Activated naive CD8-positive, alpha-beta T cell treated with anti-CD3 and anti-CD28 coated beads, Interleukin-2, amount 50 U/mL, for 24 hours (primary cell): ENCODE data around the gene PCP2.
"Not testable (repeated sequence)": the region's sequence is repeated elsewhere in the genome, so short reads cannot be mapped to it uniquely, and the experiment has no call there.

Source experiments
- ATAC-seq: fragments of 150-1000 bp; cut with Tn5 transposase; one replicate; pipeline ENCODE4 v1.10.0; 2021
- DNase-seq: peaks from one replicate; pipeline ENCODE4 v3.0.0; 2021
- H3K27ac Mint-ChIP-seq: one replicate; pipeline ENCODE4 v1.8.0; 2021; ENCODE audit warnings: mild to moderate bottlenecking, mixed read lengths
- H3K27me3 Mint-ChIP-seq: one replicate; pipeline ENCODE4 v1.8.0; 2021; ENCODE audit warnings: mixed read lengths
- H3K36me3 Mint-ChIP-seq: one replicate; pipeline ENCODE4 v1.8.0; 2021; ENCODE audit warnings: low read depth, mixed read lengths
- H3K4me1 Mint-ChIP-seq: one replicate; pipeline ENCODE4 v1.8.0; 2021; ENCODE audit warnings: mixed read lengths
- H3K4me3 Mint-ChIP-seq: one replicate; pipeline ENCODE4 v1.8.0; 2021; ENCODE audit warnings: mild to moderate bottlenecking, moderate library complexity, mixed read lengths
- H3K9me3 Mint-ChIP-seq: one replicate; pipeline ENCODE4 v1.8.0; 2021; ENCODE audit warnings: mixed read lengths

Gene PCP2

DNA sequence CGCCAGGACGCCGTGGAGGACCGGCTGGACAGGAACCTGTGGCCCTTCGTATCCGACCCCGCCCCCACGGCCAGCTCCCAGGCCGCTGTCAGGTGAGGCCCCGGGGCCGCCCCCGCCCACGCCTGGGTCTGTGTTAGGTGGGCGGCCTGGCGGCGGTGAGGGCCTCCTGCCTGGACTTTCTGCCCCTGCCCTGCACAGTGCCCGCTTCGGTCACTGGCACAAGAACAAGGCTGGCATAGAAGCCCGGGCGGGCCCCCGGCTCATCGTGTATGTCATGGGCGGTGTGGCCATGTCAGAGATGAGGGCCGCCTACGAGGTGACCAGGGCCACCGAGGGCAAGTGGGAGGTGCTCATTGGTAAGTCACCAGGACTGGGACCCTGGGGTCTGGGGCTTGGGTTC is 13.6 kb upstream of the PCP2 start:
- DNase-seq, result no peak
- Mint-ChIP-seq H3K4me3 (no peak overlapping the region), H3K27me3 (peaks cover 3% of the 10 kb centered on the region), H3K36me3 (no peaks in the 10 kb centered on the region), H3K9me3 (no peaks in the 10 kb centered on the region), H3K4me1 (peaks cover 6% of the 10 kb centered on the region), H3K27ac (no peak overlapping the region)
- no peak for ATAC-seq

GRCh38 chr19:7646426-7646700 is 12.8 kb upstream of the PCP2 start:
- no peak for DNase-seq
- H3K36me3 Mint-ChIP-seq, result no peaks in the 10 kb centered on the region
- peaks cover 3% of the 10 kb centered on the region for H3K4me1 Mint-ChIP-seq
- no peak overlapping the region for H3K27ac Mint-ChIP-seq
- H3K4me3 Mint-ChIP-seq, result no peak overlapping the region
- no peak for ATAC-seq
- H3K9me3 Mint-ChIP-seq, result no peaks in the 10 kb centered on the region
- H3K27me3 Mint-ChIP-seq, result peaks cover 2% of the 10 kb centered on the region

- Mint-ChIP-seq H3K36me3 (no peaks in the 10 kb centered on the region), H3K27me3 (no peaks in the 10 kb centered on the region), H3K9me3 (no peaks in the 10 kb centered on the region), H3K4me1 (peaks cover 3% of the 10 kb centered on the region), H3K4me3 (no peak overlapping the region), H3K27ac (no peak overlapping the region)
- DNase-seq, result no peak
- ATAC-seq, result no peak
These were observed 12.3 kb upstream of the PCP2 start for GRCh38 chr19:7645656-7646425.

DNA sequence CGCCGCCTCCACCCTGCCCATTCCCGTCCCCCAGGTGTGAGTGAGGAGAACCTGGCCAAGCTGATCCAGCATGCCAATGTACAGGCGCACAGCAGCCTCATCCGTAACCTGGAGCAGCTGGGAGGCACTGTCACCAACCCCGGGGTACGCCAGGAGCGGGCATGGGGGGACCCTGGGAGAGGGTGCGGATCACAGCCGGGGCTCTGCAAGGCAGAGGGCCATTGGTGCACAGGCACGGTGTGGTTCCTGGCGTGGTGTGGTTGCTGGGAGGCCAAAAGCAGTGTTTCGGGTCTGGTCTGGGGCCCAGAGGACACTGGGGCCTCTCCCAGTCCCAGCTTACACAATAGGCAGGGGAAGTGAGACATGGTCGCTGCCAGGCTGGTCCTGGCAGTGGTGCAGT is 11.6 kb upstream of the PCP2 start:
- peaks cover 4% of the 10 kb centered on the region for H3K4me1 Mint-ChIP-seq
- no peak overlapping the region for H3K27ac Mint-ChIP-seq
- H3K4me3 Mint-ChIP-seq, result no peak overlapping the region
- ATAC-seq, result no peak
- H3K36me3 Mint-ChIP-seq, result peaks cover 4% of the 10 kb centered on the region
- no peak for DNase-seq
- H3K27me3 Mint-ChIP-seq, result no peaks in the 10 kb centered on the region
- H3K9me3 Mint-ChIP-seq, result no peaks in the 10 kb centered on the region

- Mint-ChIP-seq H3K36me3 (peaks cover 8% of the 10 kb centered on the region), H3K4me1 (peaks cover 11% of the 10 kb centered on the region), H3K4me3 (no peak overlapping the region), H3K27me3 (no peaks in the 10 kb centered on the region), H3K27ac (no peak overlapping the region), H3K9me3 (no peaks in the 10 kb centered on the region)
- no peak for DNase-seq
- no peak for ATAC-seq
These were observed 11.0 kb upstream of the PCP2 start for GRCh38 chr19:7644550-7644877.

DNA sequence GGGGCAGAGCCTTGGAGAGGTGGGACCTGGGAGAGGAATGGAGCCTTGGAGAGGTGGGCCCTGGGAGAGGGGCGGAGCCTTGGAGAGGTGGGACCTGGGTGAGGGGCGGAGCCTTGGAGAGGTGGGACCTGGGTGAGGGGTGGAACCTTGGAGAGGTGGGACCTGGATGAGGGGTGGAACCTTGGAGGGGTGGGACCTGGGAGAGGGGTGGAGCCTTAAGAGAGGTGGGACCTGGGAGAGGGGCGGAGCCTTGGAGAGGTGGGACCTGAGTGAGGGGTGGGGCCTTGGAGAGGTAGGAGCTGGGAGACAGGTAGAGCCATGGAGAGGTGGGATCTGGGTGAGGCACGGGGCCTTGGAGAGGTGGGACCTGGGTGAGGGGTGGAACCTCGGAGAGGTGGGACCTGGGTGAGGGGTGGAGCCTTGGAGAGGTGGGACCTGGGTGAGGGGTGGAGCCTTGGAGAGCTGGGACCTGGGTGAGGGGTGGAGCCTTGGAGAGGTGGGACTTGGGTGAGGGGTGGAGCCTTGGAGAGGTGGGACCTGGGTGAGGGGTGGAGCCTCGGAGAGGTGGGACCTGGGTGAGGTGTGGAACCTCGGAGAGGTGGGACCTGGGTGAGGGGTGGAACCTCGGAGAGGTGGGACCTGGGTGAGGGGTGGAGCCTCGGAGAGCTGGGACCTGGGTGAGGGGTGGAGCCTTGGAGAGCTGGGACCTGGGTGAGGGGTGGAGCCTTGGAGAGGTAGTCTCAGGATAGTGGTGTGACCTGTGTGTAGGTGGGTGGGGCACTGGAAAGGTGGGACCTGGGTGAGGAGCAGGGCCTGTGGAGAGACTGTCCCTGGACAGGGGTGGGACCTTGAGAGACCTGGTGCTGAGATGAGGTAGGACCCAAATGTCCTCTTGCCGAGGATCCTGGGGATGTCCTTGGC is 10.4 kb upstream of the PCP2 start:
- not testable (repeated sequence) for H3K27me3 Mint-ChIP-seq, ATAC-seq, H3K9me3 Mint-ChIP-seq, H3K4me3 Mint-ChIP-seq, H3K27ac Mint-ChIP-seq, H3K36me3 Mint-ChIP-seq
- H3K4me1 Mint-ChIP-seq, result peaks cover 13% of the 10 kb centered on the region
- peak; percentile 34 for DNase-seq

- H3K4me1 Mint-ChIP-seq, result peaks cover 17% of the 10 kb centered on the region
These were observed 9.5 kb upstream of the PCP2 start for GRCh38 chr19:7643031-7643415.

DNA sequence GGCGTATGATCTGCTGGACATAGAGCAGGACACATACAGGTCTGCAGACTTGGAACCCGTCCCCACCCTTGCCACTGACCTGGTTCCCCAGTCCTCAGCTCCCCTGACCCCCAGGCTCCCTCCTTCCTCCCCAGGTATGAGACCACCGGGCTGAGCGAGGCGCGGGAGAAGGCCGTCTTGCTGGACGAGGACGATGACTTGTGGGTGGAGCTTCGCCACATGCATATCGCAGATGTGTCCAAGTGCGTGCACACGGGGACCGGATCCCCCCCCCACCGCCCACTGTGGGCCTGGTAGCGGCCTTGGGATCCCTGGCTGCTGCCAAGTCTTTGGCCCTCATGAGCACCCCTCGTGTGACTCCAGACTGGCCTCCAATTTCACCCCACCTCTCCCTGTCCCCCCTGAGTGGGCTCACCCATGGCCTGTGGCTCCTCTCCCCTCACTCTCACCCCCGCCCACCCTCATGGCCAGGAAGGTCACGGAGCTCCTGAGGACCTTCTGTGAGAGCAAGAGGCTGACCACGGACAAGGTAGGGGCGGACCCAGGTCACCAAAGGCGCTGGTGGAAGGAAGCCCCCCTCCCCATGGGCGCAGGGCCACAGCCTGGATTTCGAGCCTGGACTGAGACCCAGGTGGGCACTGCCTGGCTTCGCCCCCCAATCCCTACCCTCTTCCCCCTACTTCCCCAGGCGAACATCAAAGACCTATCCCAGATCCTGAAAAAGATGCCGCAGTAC is 8.9 kb upstream of the PCP2 start:
- H3K36me3 Mint-ChIP-seq, result peaks cover 8% of the 10 kb centered on the region
- H3K4me1 Mint-ChIP-seq, result peaks cover 21% of the 10 kb centered on the region
- H3K4me3 Mint-ChIP-seq, result no peak overlapping the region
- DNase-seq (no peak), ATAC-seq (no peak)
- H3K9me3 Mint-ChIP-seq, result no peaks in the 10 kb centered on the region
- H3K27ac Mint-ChIP-seq, result no peak overlapping the region
- H3K27me3 Mint-ChIP-seq, result no peaks in the 10 kb centered on the region

More at GRCh38 chr19:7643031-7643415, 9.5 kb upstream of the PCP2 start:
- Mint-ChIP-seq H3K27me3 (no peaks in the 10 kb centered on the region), H3K4me3 (no peak overlapping the region), H3K36me3 (peaks cover 8% of the 10 kb centered on the region), H3K9me3 (no peaks in the 10 kb centered on the region), H3K27ac (no peak overlapping the region)
- DNase-seq (no peak), ATAC-seq (no peak)

DNA sequence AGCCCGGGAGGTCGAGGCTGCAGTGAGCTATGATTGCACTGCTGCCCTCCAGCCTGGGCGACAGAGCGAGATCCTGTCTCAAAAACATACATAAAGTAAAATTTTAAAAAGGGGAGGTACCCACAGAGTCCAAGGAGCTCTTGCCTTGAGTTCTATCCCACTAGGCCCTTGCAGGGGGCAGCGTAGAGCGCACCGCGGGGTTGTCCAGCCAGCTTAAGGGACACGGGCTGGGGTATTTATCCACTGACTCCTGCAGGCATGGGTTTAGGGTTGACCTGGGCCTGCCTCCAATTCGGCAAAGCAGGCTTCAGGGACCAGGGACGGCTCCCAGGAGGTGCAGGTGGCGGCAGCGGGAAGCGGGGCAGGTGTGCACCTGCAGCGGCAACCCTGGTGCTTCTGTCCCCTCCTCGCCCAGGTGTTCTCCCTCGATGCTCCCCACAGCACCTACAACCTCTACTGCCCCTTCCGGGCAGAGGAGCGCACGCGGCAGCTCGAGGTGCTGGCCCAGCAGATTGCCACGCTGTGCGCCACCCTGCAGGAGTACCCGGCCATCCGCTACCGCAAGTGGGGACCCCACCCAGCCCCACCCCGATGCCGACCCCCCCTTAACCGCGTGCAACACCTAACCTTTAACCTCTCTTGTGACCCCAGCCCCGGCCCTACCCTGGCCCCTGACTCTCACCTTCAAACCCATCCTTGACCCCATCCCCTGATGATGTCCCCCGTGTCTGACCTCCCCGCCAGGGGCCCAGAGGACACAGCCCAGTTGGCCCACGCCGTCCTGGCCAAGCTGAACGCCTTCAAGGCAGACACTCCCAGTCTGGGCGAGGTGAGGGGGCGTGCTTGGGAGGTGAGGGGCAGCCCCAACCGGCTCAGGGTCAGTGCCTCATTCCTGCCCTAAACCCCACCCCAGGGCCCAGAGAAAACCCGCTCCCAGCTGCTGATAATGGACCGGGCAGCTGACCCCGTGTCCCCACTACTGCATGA is 8.1 kb upstream of the PCP2 start:
- Mint-ChIP-seq H3K36me3 (peaks cover 8% of the 10 kb centered on the region), H3K4me1 (peaks cover 24% of the 10 kb centered on the region), H3K4me3 (no peak overlapping the region), H3K27ac (no peak overlapping the region), H3K27me3 (no peaks in the 10 kb centered on the region), H3K9me3 (no peaks in the 10 kb centered on the region)
- DNase-seq (no peak), ATAC-seq (no peak)

- no peak for ATAC-seq
- peaks cover 8% of the 10 kb centered on the region for H3K36me3 Mint-ChIP-seq
- no peak overlapping the region for H3K4me3 Mint-ChIP-seq
- no peak for DNase-seq
- no peak overlapping the region for H3K27ac Mint-ChIP-seq
- no peaks in the 10 kb centered on the region for H3K27me3 Mint-ChIP-seq
- peaks cover 28% of the 10 kb centered on the region for H3K4me1 Mint-ChIP-seq
- H3K9me3 Mint-ChIP-seq, result no peaks in the 10 kb centered on the region
These were observed 7.3 kb upstream of the PCP2 start for GRCh38 chr19:7640803-7641202.

GRCh38 chr19:7639863-7640348 is 6.4 kb upstream of the PCP2 start:
- peaks cover 8% of the 10 kb centered on the region for H3K36me3 Mint-ChIP-seq
- H3K4me3 Mint-ChIP-seq, result no peak overlapping the region
- no peak for DNase-seq
- H3K4me1 Mint-ChIP-seq, result peaks cover 28% of the 10 kb centered on the region
- no peaks in the 10 kb centered on the region for H3K9me3 Mint-ChIP-seq
- no peaks in the 10 kb centered on the region for H3K27me3 Mint-ChIP-seq
- no peak for ATAC-seq
- no peak overlapping the region for H3K27ac Mint-ChIP-seq

DNA sequence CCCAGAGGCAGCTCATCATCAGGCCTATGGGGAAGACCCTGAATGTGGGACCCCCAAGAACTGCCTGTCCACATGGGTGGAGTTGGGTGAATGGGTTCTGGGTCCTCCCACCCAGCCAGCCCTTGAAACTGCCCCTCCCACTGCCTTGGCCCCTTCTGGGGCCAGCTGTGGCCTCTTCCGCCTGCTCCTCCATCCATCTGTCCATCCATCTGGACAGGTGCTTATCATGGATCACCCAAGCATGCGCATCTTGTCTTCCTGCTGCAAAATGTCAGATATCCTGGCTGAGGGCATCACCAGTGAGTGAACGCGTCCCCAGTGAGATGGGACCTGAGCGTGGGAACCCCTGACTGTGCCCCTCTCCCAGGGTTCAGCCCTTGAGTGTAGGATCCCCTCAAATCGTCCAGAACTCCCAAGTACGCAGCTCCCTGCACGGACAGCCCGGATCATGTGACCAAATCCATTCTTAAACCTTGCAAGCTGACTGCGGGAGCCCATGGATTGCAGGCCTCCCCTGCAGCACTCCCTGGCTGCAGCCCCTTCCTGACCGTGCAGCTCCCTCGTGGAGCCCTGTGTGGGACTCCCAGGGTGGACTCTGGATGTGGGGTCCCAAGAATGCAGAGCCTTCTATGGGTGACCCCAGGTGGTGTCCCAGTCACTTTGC is 5.4 kb upstream of the PCP2 start:
- peak overlapping the region; percentile 26 for H3K4me3 Mint-ChIP-seq
- no peak overlapping the region for H3K27ac Mint-ChIP-seq
- DNase-seq (no peak), ATAC-seq (no peak)
- peaks cover 28% of the 10 kb centered on the region for H3K4me1 Mint-ChIP-seq
- peaks cover 8% of the 10 kb centered on the region for H3K36me3 Mint-ChIP-seq
- no peaks in the 10 kb centered on the region for H3K9me3 Mint-ChIP-seq
- no peaks in the 10 kb centered on the region for H3K27me3 Mint-ChIP-seq

DNA sequence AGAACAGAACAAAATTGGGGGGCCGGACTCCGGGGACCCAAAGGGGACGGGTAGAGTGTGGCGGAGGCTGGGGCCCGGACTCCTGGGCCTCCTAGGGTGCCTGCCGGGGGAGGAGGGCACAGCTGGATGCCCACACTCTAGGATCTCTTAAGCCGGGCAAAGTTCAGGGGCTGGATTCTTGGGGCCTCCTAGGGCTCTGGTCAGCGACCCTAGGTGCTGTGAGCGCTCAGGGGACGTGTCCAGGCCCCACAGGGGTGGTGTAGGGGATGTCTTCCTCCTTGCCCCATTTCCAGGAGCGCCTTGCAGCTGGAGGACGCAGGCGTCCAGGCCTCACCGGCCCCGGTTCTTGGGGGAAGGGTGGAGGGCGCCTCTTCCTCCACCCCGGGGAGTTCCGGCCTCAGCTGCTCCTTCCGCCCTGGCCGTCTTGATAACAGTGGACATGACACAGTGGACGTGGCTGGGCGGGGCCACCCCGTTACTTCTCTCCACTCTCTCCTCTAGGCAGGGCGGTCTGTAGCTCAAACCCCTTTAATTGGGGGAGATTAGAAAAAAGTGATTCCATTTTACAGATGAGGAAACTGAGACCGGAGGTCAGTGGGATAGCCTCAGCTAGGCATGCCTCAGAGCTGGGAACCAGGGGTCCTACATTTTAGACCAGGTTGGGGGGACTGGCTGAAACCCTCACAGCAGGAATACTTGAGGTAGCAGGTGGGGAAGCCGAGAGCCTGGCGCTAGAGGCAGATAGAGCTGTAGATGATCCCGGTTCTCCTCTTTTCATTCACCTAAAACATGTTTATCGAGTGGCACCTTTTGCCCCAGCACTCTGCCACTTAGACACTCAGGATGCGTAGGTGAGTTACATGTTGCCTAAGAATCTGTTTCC is 4.1 kb upstream of the PCP2 start:
- peak overlapping the region; percentile 81 for H3K4me3 Mint-ChIP-seq
- H3K4me1 Mint-ChIP-seq, result peaks cover 28% of the 10 kb centered on the region
- ATAC-seq, result no peak
- peaks cover 9% of the 10 kb centered on the region for H3K36me3 Mint-ChIP-seq
- DNase-seq, result no peak
- H3K27ac Mint-ChIP-seq, result peak overlapping the region; percentile 35
- no peaks in the 10 kb centered on the region for H3K27me3 Mint-ChIP-seq
- H3K9me3 Mint-ChIP-seq, result no peaks in the 10 kb centered on the region
